GM12872 (cell line): ENCODE measurements around the gene GPR22.

Experiments used
- CTCF ChIP-seq: IDR thresholded peaks from 3 replicates; pipeline ENCODE4 v1.5.1; 2011; ENCODE audit warnings: low read depth, mild to moderate bottlenecking, low read length, moderate library complexity; ENCODE audit not compliant: insufficient read depth

Gene GPR22

GRCh38 chr7:107499731-107500130 is 29.9 kb downstream of the GPR22 start:
- no peak for TF ChIP-seq CTCF

GRCh38 chr7:107501593-107501992 is 31.7 kb downstream of the GPR22 start:
- TF ChIP-seq CTCF, result peak; percentile 36; the same call in 1 of the 3 replicates

- TF ChIP-seq CTCF, result no peak
Measured at GRCh38 chr7:107502154-107502553, 32.3 kb downstream of the GPR22 start.

GRCh38 chr7:107502797-107503196 is 32.9 kb downstream of the GPR22 start:
- no peak for TF ChIP-seq CTCF

- no peak for TF ChIP-seq CTCF
Measured at GRCh38 chr7:107503687-107504086, 33.8 kb downstream of the GPR22 start.

- TF ChIP-seq CTCF, result no peak
Measured at GRCh38 chr7:107505362-107505761, 35.5 kb downstream of the GPR22 start.

- TF ChIP-seq CTCF, result no peak
Measured at GRCh38 chr7:107505997-107506673, 36.3 kb downstream of the GPR22 start.
